ENCODE results near the gene UBFD1.

DNA sequence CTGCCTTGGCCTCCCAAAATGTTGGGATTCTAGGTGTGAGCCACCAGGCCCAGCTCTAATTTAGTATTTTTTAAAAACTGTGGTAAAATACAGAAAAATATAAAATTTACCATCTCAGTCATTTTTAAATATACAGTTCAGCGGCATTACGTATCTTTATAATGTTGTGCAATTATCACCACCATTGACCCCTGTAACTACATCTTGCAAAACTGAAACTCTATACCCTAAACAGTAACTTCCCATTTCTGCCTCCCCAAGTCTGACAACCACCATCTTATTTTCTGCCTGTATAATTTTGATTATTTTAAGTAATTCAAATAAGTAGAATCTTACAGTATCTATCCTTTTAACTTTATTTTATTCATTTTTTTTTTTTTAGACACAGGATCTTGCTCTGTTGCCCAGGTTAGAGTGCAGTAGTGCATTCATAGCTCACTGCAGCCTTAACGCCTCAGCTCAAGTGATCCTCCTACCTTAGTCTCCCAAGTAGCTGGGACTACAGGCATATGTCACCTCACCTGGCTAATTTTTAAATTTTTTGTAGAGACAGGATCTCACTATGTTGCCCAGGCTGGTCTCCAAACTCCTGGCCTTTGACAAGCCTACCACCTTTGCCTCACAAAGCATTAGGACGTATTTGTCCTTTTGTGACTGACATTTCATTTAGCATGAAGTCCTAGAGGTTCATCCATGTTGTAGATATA lies 36.3 kb upstream of the UBFD1 start:
- TF ChIP-seq, protein P1, sequence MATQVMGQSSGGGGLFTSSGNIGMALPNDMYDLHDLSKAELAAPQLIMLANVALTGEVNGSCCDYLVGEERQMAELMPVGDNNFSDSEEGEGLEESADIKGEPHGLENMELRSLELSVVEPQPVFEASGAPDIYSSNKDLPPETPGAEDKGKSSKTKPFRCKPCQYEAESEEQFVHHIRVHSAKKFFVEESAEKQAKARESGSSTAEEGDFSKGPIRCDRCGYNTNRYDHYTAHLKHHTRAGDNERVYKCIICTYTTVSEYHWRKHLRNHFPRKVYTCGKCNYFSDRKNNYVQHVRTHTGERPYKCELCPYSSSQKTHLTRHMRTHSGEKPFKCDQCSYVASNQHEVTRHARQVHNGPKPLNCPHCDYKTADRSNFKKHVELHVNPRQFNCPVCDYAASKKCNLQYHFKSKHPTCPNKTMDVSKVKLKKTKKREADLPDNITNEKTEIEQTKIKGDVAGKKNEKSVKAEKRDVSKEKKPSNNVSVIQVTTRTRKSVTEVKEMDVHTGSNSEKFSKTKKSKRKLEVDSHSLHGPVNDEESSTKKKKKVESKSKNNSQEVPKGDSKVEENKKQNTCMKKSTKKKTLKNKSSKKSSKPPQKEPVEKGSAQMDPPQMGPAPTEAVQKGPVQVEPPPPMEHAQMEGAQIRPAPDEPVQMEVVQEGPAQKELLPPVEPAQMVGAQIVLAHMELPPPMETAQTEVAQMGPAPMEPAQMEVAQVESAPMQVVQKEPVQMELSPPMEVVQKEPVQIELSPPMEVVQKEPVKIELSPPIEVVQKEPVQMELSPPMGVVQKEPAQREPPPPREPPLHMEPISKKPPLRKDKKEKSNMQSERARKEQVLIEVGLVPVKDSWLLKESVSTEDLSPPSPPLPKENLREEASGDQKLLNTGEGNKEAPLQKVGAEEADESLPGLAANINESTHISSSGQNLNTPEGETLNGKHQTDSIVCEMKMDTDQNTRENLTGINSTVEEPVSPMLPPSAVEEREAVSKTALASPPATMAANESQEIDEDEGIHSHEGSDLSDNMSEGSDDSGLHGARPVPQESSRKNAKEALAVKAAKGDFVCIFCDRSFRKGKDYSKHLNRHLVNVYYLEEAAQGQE (IDR thresholded peaks at IDR 0.05; ENCODE audit: low read depth): no peak
- no peak for TF ChIP-seq YY1 (IDR thresholded peaks at IDR 0.05; ENCODE audit: low read depth)
- TF ChIP-seq EP300 (IDR thresholded peaks at IDR 0.05; ENCODE audit: borderline replicate concordance): no peak
- TF ChIP-seq NFIC (IDR thresholded peaks at IDR 0.05): no peak
- no peak for TF ChIP-seq RAD21 (IDR thresholded peaks at IDR 0.05; ENCODE audit: low read depth)
- no peak for TF ChIP-seq EGR1 (IDR thresholded peaks at IDR 0.05)
- TF ChIP-seq, protein P2, sequence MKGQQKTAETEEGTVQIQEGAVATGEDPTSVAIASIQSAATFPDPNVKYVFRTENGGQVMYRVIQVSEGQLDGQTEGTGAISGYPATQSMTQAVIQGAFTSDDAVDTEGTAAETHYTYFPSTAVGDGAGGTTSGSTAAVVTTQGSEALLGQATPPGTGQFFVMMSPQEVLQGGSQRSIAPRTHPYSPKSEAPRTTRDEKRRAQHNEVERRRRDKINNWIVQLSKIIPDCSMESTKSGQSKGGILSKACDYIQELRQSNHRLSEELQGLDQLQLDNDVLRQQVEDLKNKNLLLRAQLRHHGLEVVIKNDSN (IDR thresholded peaks at IDR 0.05): no peak
- TF ChIP-seq ZBTB7A (IDR thresholded peaks at IDR 0.05; ENCODE audit: low read depth): no peak
- TF ChIP-seq TAF1 (IDR thresholded peaks at IDR 0.05; ENCODE audit: low read depth): no peak
- no peak for TF ChIP-seq TEAD4 (IDR thresholded peaks at IDR 0.05)
- no peak for TF ChIP-seq CEBPB (IDR thresholded peaks at IDR 0.05)
- TF ChIP-seq FOXM1 (IDR thresholded peaks at IDR 0.05; ENCODE audit: borderline replicate concordance, low read depth): no peak
- no peak for TF ChIP-seq CREB1 (IDR thresholded peaks at IDR 0.05; ENCODE audit: low read depth)
- TF ChIP-seq, protein P3, sequence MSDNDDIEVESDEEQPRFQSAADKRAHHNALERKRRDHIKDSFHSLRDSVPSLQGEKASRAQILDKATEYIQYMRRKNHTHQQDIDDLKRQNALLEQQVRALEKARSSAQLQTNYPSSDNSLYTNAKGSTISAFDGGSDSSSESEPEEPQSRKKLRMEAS (IDR thresholded peaks at IDR 0.05): no peak

Measured in Ishikawa (cell line).